NB4 (cell line): ENCODE data around the gene CDON.

Experiments
- DNase-seq: peaks from one replicate; pipeline ENCODE4 v3.0.0; 2010; ENCODE audit warnings: low read depth
- H3K4me3 ChIP-seq: one replicate; pipeline ENCODE4 v1.5.1; 2011; ENCODE audit warnings: mild to moderate bottlenecking, low read depth, low read length, moderate library complexity
- CTCF ChIP-seq: IDR thresholded peaks from one replicate; pipeline ENCODE4 v1.5.1; 2012; ENCODE audit warnings: low read depth, low read length
- MAX ChIP-seq: IDR thresholded peaks from 2 replicates; pipeline ENCODE4 v1.6.1; 2011; ENCODE audit warnings: low read depth, low read length
- MYC ChIP-seq: IDR thresholded peaks from 2 replicates; pipeline ENCODE4 v1.6.1; 2011; ENCODE audit warnings: low read depth, low read length
- POLR2A ChIP-seq: IDR thresholded peaks from 2 replicates; pipeline ENCODE4 v1.6.1; 2011; ENCODE audit warnings: mild to moderate bottlenecking; ENCODE audit not compliant: insufficient read length; ENCODE audit errors: extremely low read depth

Gene CDON

GRCh38 chr11:126046570-126047195, 16.0 kb downstream of the CDON start:
- TF ChIP-seq CTCF (no peak), MAX (no peak)
- no peak for DNase-seq
- H3K4me3 ChIP-seq: no peak overlapping the region

GRCh38 chr11:126039485-126040271, 23.0 kb downstream of the CDON start:
- DNase-seq: no peak
- no peak overlapping the region for H3K4me3 ChIP-seq
- TF ChIP-seq POLR2A (no peak), MAX (no peak), MYC (no peak), CTCF (no peak)

GRCh38 chr11:126035718-126036117, 26.9 kb downstream of the CDON start:
- H3K4me3 ChIP-seq: no peak overlapping the region
- TF ChIP-seq CTCF (no peak), MAX (no peak), POLR2A (no peak), MYC (no peak)
- no peak for DNase-seq

GRCh38 chr11:126034933-126035425, 27.7 kb downstream of the CDON start:
- no peak for TF ChIP-seq MYC
- no peak for TF ChIP-seq CTCF
- TF ChIP-seq POLR2A: no peak
- H3K4me3 ChIP-seq: no peak overlapping the region
- DNase-seq: no peak

- no peak for DNase-seq
- H3K4me3 ChIP-seq: no peak overlapping the region
- no peak for TF ChIP-seq POLR2A
- TF ChIP-seq MYC: no peak
- TF ChIP-seq CTCF: no peak
- no peak for TF ChIP-seq MAX
Measured at GRCh38 chr11:126034039-126034932, 28.4 kb downstream of the CDON start.
